ENCODE measurements around the gene IL6ST.
"Not testable (repeated sequence)": the region's sequence is repeated elsewhere in the genome, so short reads cannot be mapped to it uniquely, and the experiment has no call there.

Gene IL6ST

GRCh38 chr5:56002303-56002702 is 7.5 kb upstream of the IL6ST start:
- CTCF ChIA-PET: interaction anchor here (0.5 kb wide), 1 partner anchor 892 kb away, joined by 4 read pairs; no protein-coding TSS in a partner anchor
- POLR2A ChIA-PET: no interaction called here
- Histone ChIP-seq H3K4me3 (ENCODE audit: low read depth, low read length) (no peak overlapping the region), H3K4me1 (ENCODE audit: control insufficient read depth, insufficient read depth, low read length) (no peaks in the 10 kb centered on the region), H3K36me3 (ENCODE audit: control insufficient read depth in 2 of 2, insufficient read depth in 1 of 2, low read length in 2 of 2) (no peaks in the 10 kb centered on the region), H3K27ac (ENCODE audit: extremely low read depth, low read depth, low read length) (no peak overlapping the region), H3K9me3 (ENCODE audit: control insufficient read depth, insufficient read depth, low read depth, low read length) (no peaks in the 10 kb centered on the region)
- TF ChIP-seq SETDB1 (IDR thresholded peaks at IDR 0.05; ENCODE audit: insufficient read length, low read length) (peak; percentile 42), KLF17 (tag by site-specific recombination; IDR thresholded peaks at IDR 0.05) (no peak)

- H3K36me3 ChIP-seq (ENCODE audit: control insufficient read depth in 2 of 2, insufficient read depth in 1 of 2, low read length in 2 of 2); H3K4me1 ChIP-seq (ENCODE audit: control insufficient read depth, insufficient read depth, low read length); CTCF ChIA-PET; H3K4me3 ChIP-seq (ENCODE audit: low read depth, low read length); H3K27ac ChIP-seq (ENCODE audit: extremely low read depth, low read depth, low read length); POLR2A ChIA-PET; H3K9me3 ChIP-seq (ENCODE audit: control insufficient read depth, insufficient read depth, low read depth, low read length): not testable (repeated sequence)
Observed at GRCh38 chr5:56000221-56000620, 5.5 kb upstream of the IL6ST start.

GRCh38 chr5:55998966-55999365 is 4.2 kb upstream of the IL6ST start:
- POLR2A ChIA-PET: no interaction called here

GRCh38 chr5:55997742-55998351 is 3.1 kb upstream of the IL6ST start:
- ChIA-PET CTCF (no interaction called here), POLR2A (no interaction called here)
- Histone ChIP-seq H3K4me1 (ENCODE audit: control insufficient read depth, insufficient read depth, low read length) (peaks cover 6% of the 10 kb centered on the region; the same call in 1 of the 2 replicates), H3K27ac (ENCODE audit: extremely low read depth, low read depth, low read length) (no peak overlapping the region), H3K36me3 (ENCODE audit: control insufficient read depth in 2 of 2, insufficient read depth in 1 of 2, low read length in 2 of 2) (no peaks in the 10 kb centered on the region), H3K9me3 (ENCODE audit: control insufficient read depth, insufficient read depth, low read depth, low read length) (no peaks in the 10 kb centered on the region), H3K4me3 (ENCODE audit: low read depth, low read length) (no peak overlapping the region)
- TF ChIP-seq SP7 (tag by site-specific recombination; IDR thresholded peaks at IDR 0.05) (0 out of 2 replicates have a peak, but pooled peaks have one; percentile 21), ZBTB8A (tag by site-specific recombination; IDR thresholded peaks at IDR 0.05) (no peak), ZNF169 (tag by site-specific recombination; IDR thresholded peaks at IDR 0.05) (no peak)
- TF ChIP-seq, protein P1, sequence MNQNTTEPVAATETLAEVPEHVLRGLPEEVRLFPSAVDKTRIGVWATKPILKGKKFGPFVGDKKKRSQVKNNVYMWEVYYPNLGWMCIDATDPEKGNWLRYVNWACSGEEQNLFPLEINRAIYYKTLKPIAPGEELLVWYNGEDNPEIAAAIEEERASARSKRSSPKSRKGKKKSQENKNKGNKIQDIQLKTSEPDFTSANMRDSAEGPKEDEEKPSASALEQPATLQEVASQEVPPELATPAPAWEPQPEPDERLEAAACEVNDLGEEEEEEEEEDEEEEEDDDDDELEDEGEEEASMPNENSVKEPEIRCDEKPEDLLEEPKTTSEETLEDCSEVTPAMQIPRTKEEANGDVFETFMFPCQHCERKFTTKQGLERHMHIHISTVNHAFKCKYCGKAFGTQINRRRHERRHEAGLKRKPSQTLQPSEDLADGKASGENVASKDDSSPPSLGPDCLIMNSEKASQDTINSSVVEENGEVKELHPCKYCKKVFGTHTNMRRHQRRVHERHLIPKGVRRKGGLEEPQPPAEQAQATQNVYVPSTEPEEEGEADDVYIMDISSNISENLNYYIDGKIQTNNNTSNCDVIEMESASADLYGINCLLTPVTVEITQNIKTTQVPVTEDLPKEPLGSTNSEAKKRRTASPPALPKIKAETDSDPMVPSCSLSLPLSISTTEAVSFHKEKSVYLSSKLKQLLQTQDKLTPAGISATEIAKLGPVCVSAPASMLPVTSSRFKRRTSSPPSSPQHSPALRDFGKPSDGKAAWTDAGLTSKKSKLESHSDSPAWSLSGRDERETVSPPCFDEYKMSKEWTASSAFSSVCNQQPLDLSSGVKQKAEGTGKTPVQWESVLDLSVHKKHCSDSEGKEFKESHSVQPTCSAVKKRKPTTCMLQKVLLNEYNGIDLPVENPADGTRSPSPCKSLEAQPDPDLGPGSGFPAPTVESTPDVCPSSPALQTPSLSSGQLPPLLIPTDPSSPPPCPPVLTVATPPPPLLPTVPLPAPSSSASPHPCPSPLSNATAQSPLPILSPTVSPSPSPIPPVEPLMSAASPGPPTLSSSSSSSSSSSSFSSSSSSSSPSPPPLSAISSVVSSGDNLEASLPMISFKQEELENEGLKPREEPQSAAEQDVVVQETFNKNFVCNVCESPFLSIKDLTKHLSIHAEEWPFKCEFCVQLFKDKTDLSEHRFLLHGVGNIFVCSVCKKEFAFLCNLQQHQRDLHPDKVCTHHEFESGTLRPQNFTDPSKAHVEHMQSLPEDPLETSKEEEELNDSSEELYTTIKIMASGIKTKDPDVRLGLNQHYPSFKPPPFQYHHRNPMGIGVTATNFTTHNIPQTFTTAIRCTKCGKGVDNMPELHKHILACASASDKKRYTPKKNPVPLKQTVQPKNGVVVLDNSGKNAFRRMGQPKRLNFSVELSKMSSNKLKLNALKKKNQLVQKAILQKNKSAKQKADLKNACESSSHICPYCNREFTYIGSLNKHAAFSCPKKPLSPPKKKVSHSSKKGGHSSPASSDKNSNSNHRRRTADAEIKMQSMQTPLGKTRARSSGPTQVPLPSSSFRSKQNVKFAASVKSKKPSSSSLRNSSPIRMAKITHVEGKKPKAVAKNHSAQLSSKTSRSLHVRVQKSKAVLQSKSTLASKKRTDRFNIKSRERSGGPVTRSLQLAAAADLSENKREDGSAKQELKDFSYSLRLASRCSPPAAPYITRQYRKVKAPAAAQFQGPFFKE (tag by site-specific recombination; IDR thresholded peaks at IDR 0.05; ENCODE audit: borderline replicate concordance): no peak

More at GRCh38 chr5:55998966-55999365, 4.2 kb upstream of the IL6ST start:
- no peaks in the 10 kb centered on the region for H3K9me3 ChIP-seq (ENCODE audit: control insufficient read depth, insufficient read depth, low read depth, low read length)
- TF ChIP-seq ZNF776 (tag by site-specific recombination; IDR thresholded peaks at IDR 0.05; ENCODE audit: borderline replicate concordance) (no peak), ZNF148 (tag by site-specific recombination; IDR thresholded peaks at IDR 0.05; ENCODE audit: borderline replicate concordance) (no peak), ZNF248 (tag by site-specific recombination; IDR thresholded peaks at IDR 0.05) (no peak)
- TF ChIP-seq, protein P2, sequence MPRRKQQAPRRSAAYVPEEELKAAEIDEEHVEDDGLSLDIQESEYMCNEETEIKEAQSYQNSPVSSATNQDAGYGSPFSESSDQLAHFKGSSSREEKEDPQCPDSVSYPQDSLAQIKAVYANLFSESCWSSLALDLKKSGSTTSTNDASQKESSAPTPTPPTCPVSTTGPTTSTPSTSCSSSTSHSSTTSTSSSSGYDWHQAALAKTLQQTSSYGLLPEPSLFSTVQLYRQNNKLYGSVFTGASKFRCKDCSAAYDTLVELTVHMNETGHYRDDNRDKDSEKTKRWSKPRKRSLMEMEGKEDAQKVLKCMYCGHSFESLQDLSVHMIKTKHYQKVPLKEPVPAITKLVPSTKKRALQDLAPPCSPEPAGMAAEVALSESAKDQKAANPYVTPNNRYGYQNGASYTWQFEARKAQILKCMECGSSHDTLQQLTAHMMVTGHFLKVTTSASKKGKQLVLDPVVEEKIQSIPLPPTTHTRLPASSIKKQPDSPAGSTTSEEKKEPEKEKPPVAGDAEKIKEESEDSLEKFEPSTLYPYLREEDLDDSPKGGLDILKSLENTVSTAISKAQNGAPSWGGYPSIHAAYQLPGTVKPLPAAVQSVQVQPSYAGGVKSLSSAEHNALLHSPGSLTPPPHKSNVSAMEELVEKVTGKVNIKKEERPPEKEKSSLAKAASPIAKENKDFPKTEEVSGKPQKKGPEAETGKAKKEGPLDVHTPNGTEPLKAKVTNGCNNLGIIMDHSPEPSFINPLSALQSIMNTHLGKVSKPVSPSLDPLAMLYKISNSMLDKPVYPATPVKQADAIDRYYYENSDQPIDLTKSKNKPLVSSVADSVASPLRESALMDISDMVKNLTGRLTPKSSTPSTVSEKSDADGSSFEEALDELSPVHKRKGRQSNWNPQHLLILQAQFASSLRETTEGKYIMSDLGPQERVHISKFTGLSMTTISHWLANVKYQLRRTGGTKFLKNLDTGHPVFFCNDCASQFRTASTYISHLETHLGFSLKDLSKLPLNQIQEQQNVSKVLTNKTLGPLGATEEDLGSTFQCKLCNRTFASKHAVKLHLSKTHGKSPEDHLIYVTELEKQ (tag by site-specific recombination; IDR thresholded peaks at IDR 0.05; ENCODE audit: borderline replicate concordance): no peak
- H3K4me1 ChIP-seq (ENCODE audit: control insufficient read depth, insufficient read depth, low read length): no peaks in the 10 kb centered on the region
- H3K4me3 ChIP-seq (ENCODE audit: low read depth, low read length): no peak overlapping the region
- CTCF ChIA-PET: no interaction called here
- H3K36me3 ChIP-seq (ENCODE audit: control insufficient read depth in 2 of 2, insufficient read depth in 1 of 2, low read length in 2 of 2): no peaks in the 10 kb centered on the region
- no peak overlapping the region for H3K27ac ChIP-seq (ENCODE audit: extremely low read depth, low read depth, low read length)

Data from HEK293 (cell line).